Peyer's patch (tissue), 4 donors: ENCODE measurements around the gene SIT1. TPM values are rescaled to one million over a fixed set of nuclear protein-coding genes. Genes with fewer than 3 reads are reported as not detected.
"Not testable (repeated sequence)": the region's sequence is repeated elsewhere in the genome, so short reads cannot be mapped to it uniquely, and the experiment has no call there.

Source experiments
- DNase-seq, 3 donors: peaks; one replicate each; pipeline ENCODE4 v3.0.0-alpha.2; 2017 to 2019
- H3K27ac ChIP-seq, 4 donors: fragments of 200-600 bp; sonication (generic); one replicate each; pipeline ENCODE4 v1.5.1; 2016 to 2019
- H3K27me3 ChIP-seq, 2 donors: fragments of 200-600 bp; sonication (generic); one replicate each; pipeline ENCODE4 v1.5.1; 2019
- H3K36me3 ChIP-seq, 3 donors: fragments of 200-600 bp; sonication (generic); one replicate each; pipeline ENCODE4 v1.5.1; 2016 to 2019
- H3K4me1 ChIP-seq, 4 donors: fragments of 200-600 bp; sonication (generic); one replicate each; pipeline ENCODE4 v1.5.1; 2016 to 2019
- H3K4me3 ChIP-seq, 4 donors: fragments of 200-600 bp; sonication (generic); 1 replicate in 3 of 4; 2 replicates in 1 of 4; pipeline ENCODE4 v1.5.1; 2016 to 2019; ENCODE audit warnings: mild to moderate bottlenecking in 1 of 4
- H3K9me3 ChIP-seq, 4 donors: fragments of 200-600 bp; sonication (generic); one replicate each; pipeline ENCODE4 v1.5.1; 2016 to 2019; ENCODE audit warnings: mild to moderate bottlenecking in 1 of 4
- CTCF ChIP-seq, 6 experiments: fragments of 450-650 bp in 4 of 6; fragments of 200-600 bp in 2 of 6; sonication (generic) in 1 of 6; IDR thresholded peaks; one replicate each; pipeline ENCODE4 v1.5.1; 2017 to 2019; ENCODE audit warnings: antibody characterized with exemption in 6 of 6, mild to moderate bottlenecking in 3 of 6, moderate library complexity in 1 of 6
- POLR2A ChIP-seq, 2 donors: fragments of 450-650 bp; IDR thresholded peaks; one replicate each; pipeline ENCODE4 v1.5.1; 2017; ENCODE audit warnings: antibody characterized with exemption in 2 of 2, mild to moderate bottlenecking in 2 of 2, moderate library complexity in 2 of 2
- total RNA-seq, 4 donors: library from RNA; depleted of rRNA; stranded (reverse); fragments of >200 nt; gene quantifications; one replicate each; pipeline ENCODE4 v1.1.0, GENCODE V29; 2016

Gene SIT1
- total RNA-seq, 4 donors from 2014 or later: 2.4 TPM; not detected in 3

GRCh38 chr9:35652829-35653209 lies 2.1 kb upstream of the SIT1 start:
- H3K4me1 ChIP-seq: peaks cover 0 to 17% (median 7%) of the 10 kb centered on the region in 4 donors
- no peaks in the 10 kb centered on the region for H3K27me3 ChIP-seq
- H3K9me3 ChIP-seq: no peaks in the 10 kb centered on the region
- DNase-seq: peak in 2 of 3 donors; percentile 44 to 51
- TF ChIP-seq POLR2A (IDR thresholded peaks at IDR 0.05) (no peak), CTCF (IDR thresholded peaks at IDR 0.05) (no peak)
- no peak overlapping the region for H3K4me3 ChIP-seq
- H3K27ac ChIP-seq: peak overlapping the region; percentile 4 to 80 (median 50)
- H3K36me3 ChIP-seq: no peaks in the 10 kb centered on the region

GRCh38 chr9:35651956-35652828 lies 1.5 kb upstream of the SIT1 start:
- Histone ChIP-seq H3K36me3 (no peaks in the 10 kb centered on the region), H3K9me3 (no peaks in the 10 kb centered on the region), H3K27ac (peak overlapping the region; percentile 23 to 96 (median 72)), H3K4me1 (peaks cover 0 to 23% (median 7%) of the 10 kb centered on the region in 4 donors), H3K4me3 (no peak overlapping the region), H3K27me3 (no peaks in the 10 kb centered on the region)
- peak in 2 of 3 donors; percentile 48 to 51 for DNase-seq
- TF ChIP-seq POLR2A (IDR thresholded peaks at IDR 0.05): no peak
- TF ChIP-seq CTCF (IDR thresholded peaks at IDR 0.05): no peak

GRCh38 chr9:35649431-35650340 lies 1.0 kb downstream of the SIT1 start:
- H3K36me3 ChIP-seq: no peaks in the 10 kb centered on the region
- peak in 2 of 3 donors; percentile 79 to 88 for DNase-seq
- H3K4me1 ChIP-seq: peaks cover 0 to 31% (median 12%) of the 10 kb centered on the region in 4 donors
- H3K27me3 ChIP-seq: no peaks in the 10 kb centered on the region
- H3K27ac ChIP-seq: peak overlapping the region; percentile 48 to 96 (median 71)
- TF ChIP-seq POLR2A (IDR thresholded peaks at IDR 0.05): no peak
- no peak for TF ChIP-seq CTCF (IDR thresholded peaks at IDR 0.05)
- H3K4me3 ChIP-seq: peak overlapping the region; percentile 32 to 66 (median 38)
- H3K9me3 ChIP-seq: no peaks in the 10 kb centered on the region

- Histone ChIP-seq H3K27me3 (no peaks in the 10 kb centered on the region), H3K4me3 (peak overlapping the region; percentile 54 to 66 (median 58)), H3K9me3 (no peaks in the 10 kb centered on the region), H3K36me3 (no peaks in the 10 kb centered on the region), H3K4me1 (peaks cover 0 to 18% (median 12%) of the 10 kb centered on the region in 4 donors), H3K27ac (peak overlapping the region; percentile 87 to 96 (median 90))
- TF ChIP-seq POLR2A (IDR thresholded peaks at IDR 0.05): peak; percentile 83 to 87
- TF ChIP-seq CTCF (IDR thresholded peaks at IDR 0.05): peak; percentile 93 to 99 (median 98)
- DNase-seq: peak; percentile 95 to 98 (median 95)
Measured at GRCh38 chr9:35646533-35647265, 4.0 kb downstream of the SIT1 start.

- no peak for TF ChIP-seq POLR2A (IDR thresholded peaks at IDR 0.05)
- peak in 1 of 6 experiments; percentile 3 for TF ChIP-seq CTCF (IDR thresholded peaks at IDR 0.05)
- peak overlapping the region; percentile 87 to 96 (median 90) for H3K27ac ChIP-seq
- peak in 2 of 3 donors; percentile 70 to 76 for DNase-seq
- H3K27me3 ChIP-seq: no peaks in the 10 kb centered on the region
- H3K4me1 ChIP-seq: peaks cover 0 to 18% (median 12%) of the 10 kb centered on the region in 4 donors
- H3K36me3 ChIP-seq: no peaks in the 10 kb centered on the region
- no peaks in the 10 kb centered on the region for H3K9me3 ChIP-seq
- peak overlapping the region; percentile 54 to 66 (median 58) for H3K4me3 ChIP-seq
Measured at GRCh38 chr9:35646153-35646532, 4.6 kb downstream of the SIT1 start.

GRCh38 chr9:35645736-35646135 lies 5.0 kb downstream of the SIT1 start:
- Histone ChIP-seq H3K4me1 (peaks cover 0 to 18% (median 12%) of the 10 kb centered on the region in 4 donors), H3K27ac (peak overlapping the region; percentile 87 to 96 (median 90)), H3K4me3 (peak overlapping the region; percentile 54 to 66 (median 58))
- not testable (repeated sequence) for H3K9me3 ChIP-seq, H3K27me3 ChIP-seq, H3K36me3 ChIP-seq
- peak in 1 of 3 donors; percentile 48 for DNase-seq
